ENCODE results near the gene PLA2G2C. TPM values are rescaled to one million over a fixed set of nuclear protein-coding genes. Genes with fewer than 3 reads are reported as not detected.

PLA2G2C gene
- total RNA-seq, 1 donor from 2014 or later: 0.28 TPM

DNA sequence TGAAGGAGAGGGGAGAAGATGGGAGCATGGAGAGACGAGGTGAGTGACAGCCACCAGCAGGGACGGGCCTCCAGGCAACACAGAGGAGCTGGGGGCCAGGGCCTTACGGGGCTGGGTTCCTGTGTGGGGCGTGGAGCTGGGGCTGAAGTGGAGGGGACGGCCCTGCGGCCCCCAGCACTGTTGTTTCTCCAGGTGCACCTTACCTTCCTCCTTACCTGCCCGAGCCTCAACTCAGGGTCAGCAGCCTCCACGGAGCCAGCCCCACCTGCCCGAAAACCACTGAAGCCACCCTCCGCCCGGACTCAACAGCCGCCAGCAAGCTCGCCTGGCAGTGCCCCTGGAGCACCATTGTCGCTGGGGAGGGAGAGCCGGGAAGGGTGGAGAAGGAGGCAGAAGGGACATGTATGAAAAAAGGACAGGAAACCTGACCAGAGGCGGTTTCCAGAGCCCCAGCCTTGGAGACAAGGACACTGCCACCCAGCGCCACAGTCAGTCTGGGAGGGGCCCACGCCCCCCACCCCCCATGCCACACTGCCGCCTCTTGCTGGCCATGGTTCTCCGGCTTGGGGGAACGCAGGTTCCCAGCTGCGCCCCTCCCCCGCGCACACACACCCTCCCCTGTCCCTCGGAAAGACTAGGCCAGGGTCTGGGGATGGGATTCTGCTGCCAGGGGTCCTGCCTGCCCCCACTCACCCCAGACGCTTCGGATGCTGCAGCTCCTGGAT lies 36.6 kb downstream of the PLA2G2C start:
- no peaks in the 10 kb centered on the region for H3K36me3 Mint-ChIP-seq (ENCODE audit: low read depth)
- no peaks in the 10 kb centered on the region for H3K9me3 Mint-ChIP-seq
- intact Hi-C loops (cut with micrococcal nuclease): no loop called here
- H3K4me3 Mint-ChIP-seq: no peak overlapping the region
- no peaks in the 10 kb centered on the region for H3K27me3 Mint-ChIP-seq
- peaks cover 13% of the 10 kb centered on the region for H3K4me1 Mint-ChIP-seq
- H3K27ac Mint-ChIP-seq: no peak overlapping the region
- no peak for DNase-seq

GRCh38 chr1:20148571-20149500 lies 37.5 kb downstream of the PLA2G2C start:
- Mint-ChIP-seq H3K36me3 (ENCODE audit: low read depth) (no peaks in the 10 kb centered on the region), H3K27ac (no peak overlapping the region), H3K4me3 (no peak overlapping the region), H3K9me3 (no peaks in the 10 kb centered on the region), H3K4me1 (peaks cover 5% of the 10 kb centered on the region), H3K27me3 (no peaks in the 10 kb centered on the region)
- DNase-seq: no peak
- intact Hi-C loops (cut with micrococcal nuclease): no loop called here

GRCh38 chr1:20147846-20148570 lies 38.3 kb downstream of the PLA2G2C start:
- Mint-ChIP-seq H3K4me1 (peaks cover 5% of the 10 kb centered on the region), H3K9me3 (no peaks in the 10 kb centered on the region), H3K4me3 (no peak overlapping the region), H3K27me3 (no peaks in the 10 kb centered on the region), H3K36me3 (ENCODE audit: low read depth) (no peaks in the 10 kb centered on the region), H3K27ac (no peak overlapping the region)
- intact Hi-C loops (cut with micrococcal nuclease): no loop called here
- no peak for DNase-seq

GRCh38 chr1:20143734-20144565 lies 42.4 kb downstream of the PLA2G2C start:
- Mint-ChIP-seq H3K4me1 (no peaks in the 10 kb centered on the region), H3K27me3 (no peaks in the 10 kb centered on the region), H3K4me3 (no peak overlapping the region), H3K9me3 (no peaks in the 10 kb centered on the region), H3K27ac (no peak overlapping the region), H3K36me3 (ENCODE audit: low read depth) (no peaks in the 10 kb centered on the region)
- intact Hi-C loops (cut with micrococcal nuclease): no loop called here
- DNase-seq: no peak

DNA sequence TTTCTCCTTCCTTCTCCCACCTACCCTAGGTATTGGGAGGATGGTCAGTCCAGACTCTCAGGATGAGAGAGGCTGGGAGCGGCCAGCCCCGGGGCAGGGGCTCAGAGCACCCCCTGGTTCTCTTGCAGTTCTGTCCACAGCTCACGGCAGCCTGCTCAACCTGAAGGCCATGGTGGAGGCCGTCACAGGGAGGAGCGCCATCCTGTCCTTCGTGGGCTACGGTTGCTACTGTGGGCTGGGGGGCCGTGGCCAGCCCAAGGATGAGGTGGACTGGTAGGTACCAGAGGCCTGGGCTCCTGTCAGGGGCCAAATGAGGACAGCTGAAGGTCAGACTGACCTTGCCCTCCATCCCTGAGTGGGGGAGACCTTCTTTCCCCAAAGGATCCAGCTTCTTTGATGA lies 43.0 kb downstream of the PLA2G2C start:
- Mint-ChIP-seq H3K27ac (no peak overlapping the region), H3K27me3 (no peaks in the 10 kb centered on the region), H3K9me3 (no peaks in the 10 kb centered on the region), H3K4me3 (no peak overlapping the region), H3K4me1 (no peaks in the 10 kb centered on the region), H3K36me3 (ENCODE audit: low read depth) (no peaks in the 10 kb centered on the region)
- no peak for DNase-seq
- intact Hi-C loops (cut with micrococcal nuclease): no loop called here

DNA sequence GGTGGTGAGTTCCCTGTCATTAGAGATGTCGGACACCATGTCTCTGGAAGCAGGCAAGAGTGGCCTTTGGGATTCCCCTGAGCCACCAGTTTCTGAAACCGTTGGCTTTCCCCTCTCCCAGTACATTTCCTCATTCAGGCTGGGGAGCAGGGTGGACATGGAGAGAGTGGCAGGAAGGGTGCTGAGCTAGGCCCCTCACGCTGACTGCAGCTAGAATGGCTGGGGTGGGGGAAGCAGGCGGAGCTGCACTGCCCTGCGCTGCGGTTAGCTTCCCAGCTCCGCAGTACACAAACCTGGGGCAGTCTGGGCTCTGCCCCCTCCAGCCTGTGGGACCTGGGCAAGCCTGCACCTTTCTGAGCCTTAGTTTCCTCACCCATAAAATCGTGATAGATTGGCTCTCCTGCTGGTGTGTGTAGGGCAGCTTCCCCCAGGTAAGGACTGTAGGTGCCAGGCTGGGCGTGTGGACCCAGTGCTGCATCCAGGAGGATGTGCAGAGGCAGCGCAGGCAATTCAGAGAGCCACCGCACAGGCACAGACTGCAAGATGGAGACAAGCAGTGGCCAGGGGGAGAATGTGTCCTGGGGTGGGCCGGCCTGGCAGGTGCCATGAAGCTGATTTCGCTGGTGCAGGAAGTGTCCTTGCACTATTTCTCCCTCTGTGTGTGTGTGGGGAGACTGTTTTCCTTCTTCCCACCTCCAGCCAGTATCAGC lies 44.2 kb downstream of the PLA2G2C start:
- peaks cover 3% of the 10 kb centered on the region for H3K27me3 Mint-ChIP-seq
- intact Hi-C loops (cut with micrococcal nuclease): no loop called here
- no peaks in the 10 kb centered on the region for H3K4me1 Mint-ChIP-seq
- DNase-seq: no peak
- no peak overlapping the region for H3K27ac Mint-ChIP-seq
- no peaks in the 10 kb centered on the region for H3K36me3 Mint-ChIP-seq (ENCODE audit: low read depth)
- no peaks in the 10 kb centered on the region for H3K9me3 Mint-ChIP-seq
- H3K4me3 Mint-ChIP-seq: no peak overlapping the region

DNA sequence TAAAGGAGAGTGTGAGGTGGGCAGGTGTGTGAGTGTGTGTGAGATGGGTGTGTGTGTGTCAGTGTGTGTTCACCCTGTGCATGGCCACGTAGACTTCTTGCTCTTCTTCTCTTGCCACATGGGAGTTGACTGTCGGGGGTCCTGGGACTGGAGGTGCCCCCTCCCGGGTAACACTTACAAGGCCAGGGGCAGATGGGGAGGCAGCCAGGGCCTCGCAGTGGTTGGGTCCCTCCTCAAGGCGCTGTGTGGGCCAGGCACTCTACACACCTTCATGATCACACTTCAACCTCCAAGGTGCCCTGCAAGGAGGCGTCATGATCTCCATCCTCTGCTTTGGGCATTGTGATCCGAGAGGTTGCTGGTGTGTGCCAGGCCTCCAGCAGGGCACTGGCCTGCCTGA lies 44.9 kb downstream of the PLA2G2C start:
- H3K4me1 Mint-ChIP-seq: no peaks in the 10 kb centered on the region
- peaks cover 3% of the 10 kb centered on the region for H3K27me3 Mint-ChIP-seq
- intact Hi-C loops (cut with micrococcal nuclease): no loop called here
- no peak overlapping the region for H3K27ac Mint-ChIP-seq
- DNase-seq: no peak
- no peaks in the 10 kb centered on the region for H3K9me3 Mint-ChIP-seq
- no peaks in the 10 kb centered on the region for H3K36me3 Mint-ChIP-seq (ENCODE audit: low read depth)
- no peak overlapping the region for H3K4me3 Mint-ChIP-seq

- no peaks in the 10 kb centered on the region for H3K4me1 Mint-ChIP-seq
- intact Hi-C loops (cut with micrococcal nuclease): no loop called here
- H3K36me3 Mint-ChIP-seq (ENCODE audit: low read depth): no peaks in the 10 kb centered on the region
- H3K9me3 Mint-ChIP-seq: no peaks in the 10 kb centered on the region
- no peak overlapping the region for H3K4me3 Mint-ChIP-seq
- H3K27me3 Mint-ChIP-seq: peaks cover 3% of the 10 kb centered on the region
- DNase-seq: no peak
- no peak overlapping the region for H3K27ac Mint-ChIP-seq
These were observed 45.3 kb downstream of the PLA2G2C start for GRCh38 chr1:20141001-20141400.

GRCh38 chr1:20139776-20140612 lies 46.3 kb downstream of the PLA2G2C start:
- no peaks in the 10 kb centered on the region for H3K36me3 Mint-ChIP-seq (ENCODE audit: low read depth)
- H3K9me3 Mint-ChIP-seq: no peaks in the 10 kb centered on the region
- H3K4me1 Mint-ChIP-seq: no peaks in the 10 kb centered on the region
- peaks cover 3% of the 10 kb centered on the region for H3K27me3 Mint-ChIP-seq
- no peak for DNase-seq
- intact Hi-C loops (cut with micrococcal nuclease): no loop called here
- H3K4me3 Mint-ChIP-seq: no peak overlapping the region
- H3K27ac Mint-ChIP-seq: no peak overlapping the region

DNA sequence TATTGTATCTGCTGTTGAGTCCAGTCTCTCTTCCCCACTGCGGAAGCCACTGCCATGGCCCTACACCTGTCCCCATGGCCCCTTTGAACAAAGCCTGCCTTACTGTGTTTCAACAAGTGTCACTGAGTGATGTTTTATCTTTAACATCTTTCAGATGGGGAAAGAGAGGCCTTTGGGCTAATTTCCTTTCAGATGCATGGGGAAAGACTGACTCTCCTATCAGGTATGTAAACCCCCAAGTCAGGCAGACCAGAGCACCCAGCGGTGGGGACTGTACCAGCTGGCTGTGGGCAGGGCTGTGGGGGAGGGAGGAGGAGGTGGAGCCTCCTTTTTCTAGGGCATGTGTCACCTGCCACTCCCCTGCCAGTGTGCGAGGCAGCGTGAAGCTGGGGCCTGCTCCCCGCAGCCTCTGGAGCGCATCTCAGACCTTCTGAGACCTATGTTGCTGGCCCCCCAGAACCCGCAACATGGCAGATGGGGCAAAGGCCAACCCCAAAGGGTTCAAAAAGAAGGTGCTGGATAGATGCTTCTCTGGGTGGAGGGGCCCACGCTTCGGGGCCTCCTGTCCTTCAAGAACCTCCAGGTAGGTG lies 47.3 kb downstream of the PLA2G2C start, which contains the start of gene PLA2G2F:
PLA2G2F (plus strand) TSS at position 363 of the 590 bp plus-strand sequence; CDS start at position 468, 105 bp downstream.
- Mint-ChIP-seq H3K27me3 (peaks cover 5% of the 10 kb centered on the region), H3K9me3 (no peaks in the 10 kb centered on the region), H3K27ac (no peak within 1 kb of the TSS), H3K36me3 (ENCODE audit: low read depth) (no peaks in the 10 kb centered on the region), H3K4me1 (no peaks in the 10 kb centered on the region), H3K4me3 (no peak within 1 kb of the TSS)
- no peak for DNase-seq
- intact Hi-C loops (cut with micrococcal nuclease): no loop called here

- Mint-ChIP-seq H3K27me3 (peaks cover 9% of the 10 kb centered on the region), H3K4me3 (no peak overlapping the region), H3K36me3 (ENCODE audit: low read depth) (no peaks in the 10 kb centered on the region), H3K4me1 (no peaks in the 10 kb centered on the region), H3K27ac (no peak overlapping the region), H3K9me3 (no peaks in the 10 kb centered on the region)
- intact Hi-C loops (cut with micrococcal nuclease): no loop called here
- no peak for DNase-seq
These were observed 48.0 kb downstream of the PLA2G2C start for GRCh38 chr1:20138346-20138745.

GRCh38 chr1:20137604-20138003 lies 48.7 kb downstream of the PLA2G2C start:
- H3K9me3 Mint-ChIP-seq: no peaks in the 10 kb centered on the region
- H3K36me3 Mint-ChIP-seq (ENCODE audit: low read depth): no peaks in the 10 kb centered on the region
- intact Hi-C loops (cut with micrococcal nuclease): no loop called here
- H3K27me3 Mint-ChIP-seq: peaks cover 12% of the 10 kb centered on the region
- H3K27ac Mint-ChIP-seq: no peak overlapping the region
- H3K4me3 Mint-ChIP-seq: no peak overlapping the region
- no peaks in the 10 kb centered on the region for H3K4me1 Mint-ChIP-seq
- DNase-seq: no peak
